GM12878 (cell line): Measurements from ENCODE around the gene HSPB1. TPM values are rescaled to one million over a fixed set of nuclear protein-coding genes. Genes with fewer than 3 reads are reported as not detected.

Experiments
- ATAC-seq: fragments of 200-7000 bp; cut with Tn5 transposase; 3 replicates; pipeline ENCODE4 v1.9.1; 2020; ENCODE audit warnings: mild to moderate bottlenecking, moderate library complexity
- BruUV-seq: library from RNA; stranded (reverse); fragments of 400-500 nt; replicated peaks from 2 replicates; lab custom pipeline; 2021; lab: Mats Ljungman, UMichigan
- CTCF ChIA-PET: fragments of 300-600 bp; sonication (Branson Sonifier 250); formaldehyde crosslinking; extraction: SDS; loops from one replicate; lab custom pipeline; 2021; ENCODE audit warnings: inconsistent platforms; lab: Yijun Ruan, JAX
- POLR2A ChIA-PET: fragments of 350-600 bp; formaldehyde crosslinking; extraction: SDS; loops from one replicate; lab custom pipeline; 2021; ENCODE audit warnings: inconsistent platforms; lab: Charles Lee
- RAD21 ChIA-PET: fragments of 300-600 bp; sonication (Branson Sonifier 250); formaldehyde crosslinking; loops from one replicate; lab custom pipeline; 2023; ENCODE audit warnings: antibody characterized with exemption; ENCODE audit not compliant: unreplicated experiment; lab: Charles Lee
- SMC1A ChIA-PET: fragments of 300-600 bp; sonication (Branson Sonifier 250); formaldehyde crosslinking; loops from one replicate; lab custom pipeline; 2023; ENCODE audit not compliant: unreplicated experiment, uncharacterized antibody; lab: Charles Lee
- DNase-seq: peaks from one replicate; pipeline ENCODE4 v3.0.0-alpha.2; 2011; ENCODE audit warnings: low read depth, low spot score
- FAIRE-seq: peaks from 3 replicates; lab custom pipeline; 2011; peaks lifted over from hg19 to GRCh38; lab: Jason Lieb, UNC
- H2AFZ ChIP-seq: 2 replicates; pipeline ENCODE4 v1.6.0; 2011; ENCODE audit warnings: low read depth, low read length, control low read depth; ENCODE audit not compliant: control insufficient read depth
- H3K27ac ChIP-seq: 2 replicates; pipeline ENCODE4 v1.5.1; 2011; ENCODE audit warnings: control low read depth; ENCODE audit not compliant: control insufficient read depth, insufficient read depth
- H3K27me3 ChIP-seq, 2 experiments: replicated peaks in 1 of 2; 2 replicates each; pipeline versions ENCODE4 v1.6.0 to v1.6.1; 2011; ENCODE audit warnings: low read length in 1 of 2; ENCODE audit not compliant: control insufficient read depth in 2 of 2, insufficient read depth in 2 of 2
- H3K36me3 ChIP-seq, 2 experiments: 2 replicates each; pipeline ENCODE4 v1.5.1; 2011; ENCODE audit warnings: low read length in 1 of 2; ENCODE audit not compliant: control insufficient read depth in 2 of 2, insufficient read depth in 2 of 2
- H3K4me1 ChIP-seq: 2 replicates; pipeline ENCODE4 v1.6.1; 2011; ENCODE audit warnings: mild to moderate bottlenecking, low read length, moderate library complexity, mixed read lengths; ENCODE audit not compliant: control insufficient read depth, insufficient read depth
- H3K4me2 ChIP-seq: 2 replicates; pipeline ENCODE4 v1.6.0; 2011; ENCODE audit warnings: control low read depth; ENCODE audit not compliant: control insufficient read depth, insufficient read depth
- H3K4me3 ChIP-seq: fragments of 200-600 bp; sonication (generic); 2 replicates; pipeline ENCODE4 v1.5.1; 2016
- H3K79me2 ChIP-seq: 2 replicates; pipeline ENCODE4 v1.6.0; 2011; ENCODE audit warnings: low read length; ENCODE audit not compliant: control insufficient read depth, insufficient read depth
- H3K9ac ChIP-seq: 2 replicates; pipeline ENCODE4 v1.8.0; 2011; ENCODE audit warnings: low read length, control low read depth, mixed read lengths; ENCODE audit not compliant: control insufficient read depth, insufficient read depth
- H3K9me3 ChIP-seq: replicated peaks from 3 replicates; pipeline ENCODE4 v1.5.1; 2011; ENCODE audit warnings: mild to moderate bottlenecking, low read length; ENCODE audit not compliant: control insufficient read depth, insufficient read depth
- H4K20me1 ChIP-seq: 2 replicates; pipeline ENCODE4 v1.6.0; 2011; ENCODE audit not compliant: control insufficient read depth, insufficient read depth
- ATF3 ChIP-seq: IDR thresholded peaks from 2 replicates; pipeline ENCODE4 v1.6.1; 2011; ENCODE audit warnings: low read depth, mild to moderate bottlenecking, low read length, moderate library complexity, borderline replicate concordance; ENCODE audit errors: extremely low read depth
- ATF7 ChIP-seq: fragments of 450-650 bp; IDR thresholded peaks from 2 replicates; pipeline ENCODE4 v1.6.1; 2016; ENCODE audit warnings: low read depth, mild to moderate bottlenecking
- BACH1 ChIP-seq: fragments of 450-650 bp; IDR thresholded peaks from 2 replicates; pipeline ENCODE4 v1.6.1; 2017; ENCODE audit warnings: mild to moderate bottlenecking, borderline replicate concordance
- DPF2 ChIP-seq: fragments of 450-650 bp; IDR thresholded peaks from 2 replicates; pipeline ENCODE4 v1.6.1; 2017; ENCODE audit warnings: mild to moderate bottlenecking
- EED ChIP-seq: sonication (generic); IDR thresholded peaks from 2 replicates; pipeline ENCODE4 v1.6.1; 2016; ENCODE audit warnings: antibody characterized with exemption, low read depth
- FOS ChIP-seq: IDR thresholded peaks from 3 replicates; pipeline ENCODE4 v1.6.1; 2011; ENCODE audit warnings: borderline replicate concordance; ENCODE audit not compliant: insufficient read length; ENCODE audit errors: extremely low read depth
- ZNF687 ChIP-seq: fragments of 450-650 bp; IDR thresholded peaks from 2 replicates; pipeline ENCODE4 v1.6.1; 2017; ENCODE audit warnings: mild to moderate bottlenecking, moderate library complexity
- WGBS: methylation state at CpG from one replicate; pipeline ENCODE4 v1.1.6; 2016; ENCODE audit warnings: low lambda C conversion rate; ENCODE audit not compliant: insufficient replicate concordance, insufficient coverage; ENCODE audit errors: missing lambda C conversion rate; 5-methylcytosine and 5-hydroxymethylcytosine counted together
- in situ Hi-C: fragments of 300-500 bp; cut with MboI; formaldehyde crosslinking; loops from 9 replicates; pipeline ENCODE4 v1.14.3; 2018; ENCODE audit warnings: mixed read lengths
- intact Hi-C: fragments of 100-400 bp; cut with micrococcal nuclease; formaldehyde crosslinking; loops from one replicate; pipeline ENCODE4 v1.14.2; 2022; ENCODE audit not compliant: unreplicated experiment
- polyA plus RNA-seq, 11 experiments: library from polyadenylated mRNA; depleted of rRNA in 4 of 11; unstranded in 6 of 11; stranded (reverse) in 5 of 11; fragments of >200 nt; fragmentation: Nextera tagmentation in 4 of 11; fragmentation: Illumina TruSeq in 1 of 11; extraction: Ambion mirVana in 4 of 11; extraction: Trizol in 1 of 11; gene quantifications; 1 replicate in 1 of 11; 2 replicates in 10 of 11; pipeline versions ENCODE4 v1.2.1 to v1.2.3, GENCODE V29; 2011 to 2016; ENCODE audit warnings: inconsistent platforms in 2 of 11, missing spikeins in 2 of 11, low read depth in 1 of 11
- total RNA-seq, 4 experiments: library from RNA; depleted of rRNA in 3 of 4; stranded (reverse); fragments of >200 nt in 3 of 4; fragmentation: Illumina TruSeq in 1 of 4; extraction: Trizol in 1 of 4; gene quantifications; 2 replicates each; pipeline versions ENCODE4 v1.2.1 to v1.2.3, GENCODE V29; 2013 to 2021

Gene HSPB1
- total and polyA plus RNA-seq, 10 of the 15 experiments (the other 5 are each of a cell fraction or from before 2014, with no cell fraction given): 13.7 to 297 (median 62.0) TPM

DNA sequence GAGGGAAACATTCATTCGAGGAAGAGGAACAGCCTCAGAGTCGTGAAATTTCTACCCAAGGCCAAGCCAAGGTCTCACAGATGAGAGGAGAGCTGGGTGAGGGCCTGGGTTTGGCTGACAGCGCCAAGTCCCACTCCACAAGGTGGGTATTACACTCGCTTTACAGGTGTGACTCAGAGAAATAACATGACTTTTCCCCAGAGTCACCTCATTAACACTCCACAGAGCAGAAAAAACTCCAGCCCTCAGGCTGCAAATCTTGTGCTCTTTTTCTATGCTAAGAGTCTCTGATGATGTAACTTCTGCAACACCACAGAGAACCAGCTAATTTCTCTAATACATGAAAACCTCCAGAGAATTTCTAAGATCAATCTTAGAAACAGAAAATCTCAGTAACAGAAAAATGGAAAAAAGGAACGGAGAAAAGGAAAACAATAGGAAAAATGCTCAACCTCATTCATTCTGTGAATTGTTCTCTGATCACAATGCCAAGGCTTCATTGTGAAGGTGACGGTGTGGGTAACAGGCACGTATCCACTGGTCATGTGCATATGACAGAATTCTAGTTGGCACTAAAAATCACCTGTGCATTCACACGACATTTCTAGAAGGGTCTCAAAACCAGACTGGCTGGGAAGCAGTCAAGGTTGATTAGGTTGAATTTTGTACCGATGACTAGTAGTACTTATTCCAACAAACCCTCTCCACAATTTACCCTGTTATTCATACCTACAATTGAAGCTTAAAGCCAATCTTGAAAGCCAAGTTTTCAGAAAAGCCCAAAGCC, 36.0 kb downstream of the HSPB1 start:
- SMC1A ChIA-PET: interaction anchor here (1.1 kb wide), 1 partner anchor 14 kb away, joined by 4 read pairs; no protein-coding TSS in a partner anchor
- ATAC-seq: peak; percentile 39
- Histone ChIP-seq H3K9ac (no peak overlapping the region), H3K27ac (no peak overlapping the region), H3K27me3 (no peaks in the 10 kb centered on the region), H3K36me3 (peaks cover 7 to 17% of the 10 kb centered on the region in 2 experiments), H3K79me2 (peaks cover 78% of the 10 kb centered on the region), H3K4me3 (no peak overlapping the region), H3K4me2 (no peak overlapping the region), H3K9me3 (no peaks in the 10 kb centered on the region), H3K4me1 (no peaks in the 10 kb centered on the region; the same call in 1 of the 2 replicates), H2AFZ (no peak overlapping the region), H4K20me1 (peaks cover 9% of the 10 kb centered on the region)
- BruUV-seq: no TSS peak
- DNase-seq: no peak
- CTCF ChIA-PET: no interaction called here
- WGBS: 18% methylated on average over 9 of the region's 9 CpGs
- in situ Hi-C loops: no loop called here
- RAD21 ChIA-PET: no interaction called here
- FAIRE-seq: no peak
- POLR2A ChIA-PET: no interaction called here
- TF ChIP-seq EED (no peak), ATF7 (0 out of 2 replicates have a peak, but pooled peaks have one; percentile 18)
- intact Hi-C loops: no loop called here

GRCh38 chr7:76340617-76341131, 38.2 kb downstream of the HSPB1 start:
- DNase-seq: no peak
- peaks cover 10% of the 10 kb centered on the region for H4K20me1 ChIP-seq
- H3K27ac ChIP-seq: no peak overlapping the region
- no peak; the same call in 2 of the 3 replicates for ATAC-seq
- peaks cover 13 to 33% of the 10 kb centered on the region in 2 experiments for H3K36me3 ChIP-seq
- ChIA-PET RAD21 (interaction anchor here (0.9 kb wide), 1 partner anchor 13 kb away, joined by 3 read pairs; no protein-coding TSS in a partner anchor), CTCF (interaction anchor here (0.6 kb wide), 1 partner anchor 391 kb away, joined by 3 read pairs; no protein-coding TSS in a partner anchor), SMC1A (no interaction called here), POLR2A (no interaction called here)
- intact Hi-C loops: no loop called here
- no peak for TF ChIP-seq FOS
- no peak for TF ChIP-seq DPF2
- peak; percentile 39; the same call in 1 of the 2 replicates for TF ChIP-seq BACH1
- no peak for TF ChIP-seq ZNF687
- TF ChIP-seq ATF3: no peak
- in situ Hi-C loops: no loop called here
- WGBS: 82% methylated on average over 3 of the region's 3 CpGs
- no peak for FAIRE-seq
- no peaks in the 10 kb centered on the region for H3K27me3 ChIP-seq
- peaks cover 66% of the 10 kb centered on the region for H3K79me2 ChIP-seq
- no peaks in the 10 kb centered on the region; the same call in 1 of the 2 replicates for H3K4me1 ChIP-seq
- no peak overlapping the region for H2AFZ ChIP-seq
- no peak overlapping the region for H3K4me2 ChIP-seq
- H3K9ac ChIP-seq: no peak overlapping the region
- H3K4me3 ChIP-seq: no peak overlapping the region
- BruUV-seq: no TSS peak
- no peaks in the 10 kb centered on the region for H3K9me3 ChIP-seq
